ENCODE results near the gene TPM3.

DNA sequence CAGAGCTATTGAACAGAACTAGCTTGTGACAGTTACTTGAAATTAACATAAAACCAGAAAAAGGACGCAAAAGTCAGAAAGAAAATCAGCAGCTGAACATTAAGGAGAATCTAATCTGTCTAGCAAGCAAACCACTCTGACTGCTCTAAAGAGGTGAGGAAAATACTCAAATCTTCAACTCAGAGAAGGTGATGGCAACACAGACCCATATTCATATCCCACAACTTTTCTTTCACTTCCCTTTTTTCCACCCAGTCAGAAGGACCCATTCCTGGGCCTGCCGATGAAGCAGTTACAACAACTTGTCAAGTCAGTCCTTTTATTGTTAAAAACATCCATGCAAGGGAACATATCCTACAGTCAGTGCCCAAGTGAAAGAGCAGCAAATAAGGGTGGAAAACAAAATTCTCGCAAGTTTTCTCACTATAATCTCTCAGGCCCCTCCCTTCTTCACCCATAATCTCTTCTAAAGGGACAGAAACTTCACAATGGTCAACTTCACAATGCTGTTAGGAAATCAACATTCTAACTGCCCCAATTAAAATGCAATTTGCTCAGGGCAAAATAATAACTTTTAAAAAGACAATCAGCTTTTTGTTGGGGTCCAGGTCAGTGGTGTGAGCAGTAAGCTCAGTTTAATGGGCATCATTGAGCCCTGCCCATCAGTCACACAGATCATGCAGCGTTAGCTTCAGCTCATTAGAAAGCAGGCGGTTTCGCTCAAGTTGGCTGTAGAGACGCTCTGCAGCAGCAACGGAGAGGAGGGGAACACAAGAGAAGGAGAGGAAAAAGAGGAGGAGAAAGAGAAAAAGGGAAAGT is 33.4 kb downstream of the TPM3 start:
- TF ChIP-seq, protein P1, sequence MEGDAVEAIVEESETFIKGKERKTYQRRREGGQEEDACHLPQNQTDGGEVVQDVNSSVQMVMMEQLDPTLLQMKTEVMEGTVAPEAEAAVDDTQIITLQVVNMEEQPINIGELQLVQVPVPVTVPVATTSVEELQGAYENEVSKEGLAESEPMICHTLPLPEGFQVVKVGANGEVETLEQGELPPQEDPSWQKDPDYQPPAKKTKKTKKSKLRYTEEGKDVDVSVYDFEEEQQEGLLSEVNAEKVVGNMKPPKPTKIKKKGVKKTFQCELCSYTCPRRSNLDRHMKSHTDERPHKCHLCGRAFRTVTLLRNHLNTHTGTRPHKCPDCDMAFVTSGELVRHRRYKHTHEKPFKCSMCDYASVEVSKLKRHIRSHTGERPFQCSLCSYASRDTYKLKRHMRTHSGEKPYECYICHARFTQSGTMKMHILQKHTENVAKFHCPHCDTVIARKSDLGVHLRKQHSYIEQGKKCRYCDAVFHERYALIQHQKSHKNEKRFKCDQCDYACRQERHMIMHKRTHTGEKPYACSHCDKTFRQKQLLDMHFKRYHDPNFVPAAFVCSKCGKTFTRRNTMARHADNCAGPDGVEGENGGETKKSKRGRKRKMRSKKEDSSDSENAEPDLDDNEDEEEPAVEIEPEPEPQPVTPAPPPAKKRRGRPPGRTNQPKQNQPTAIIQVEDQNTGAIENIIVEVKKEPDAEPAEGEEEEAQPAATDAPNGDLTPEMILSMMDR (IDR thresholded peaks at IDR 0.05), result no peak
- no peak for TF ChIP-seq POLR2AphosphoS5 (IDR thresholded peaks at IDR 0.05)

Data from sigmoid colon (tissue), 4 donors.